IPS-20b (cell line): ENCODE data around the gene FAS.

Source experiments
- H3K27ac ChIP-seq: one replicate; pipeline ENCODE4 v1.5.1; 2013; ENCODE audit warnings: low read length
- H3K27me3 ChIP-seq: 2 replicates; pipeline ENCODE4 v1.6.1; 2013; ENCODE audit warnings: mild to moderate bottlenecking, low read length, inconsistent platforms; ENCODE audit not compliant: insufficient read depth
- H3K36me3 ChIP-seq: 2 replicates; pipeline ENCODE4 v1.6.1; 2013; ENCODE audit warnings: low read depth, mild to moderate bottlenecking, inconsistent platforms, low read length, moderate library complexity; ENCODE audit not compliant: insufficient read depth
- H3K4me1 ChIP-seq: 2 replicates; pipeline ENCODE4 v1.6.1; 2013; ENCODE audit warnings: mild to moderate bottlenecking, control low read depth, inconsistent platforms, low read length, moderate library complexity; ENCODE audit not compliant: insufficient read depth
- H3K4me3 ChIP-seq: 2 replicates; pipeline ENCODE4 v1.5.1; 2013; ENCODE audit warnings: mild to moderate bottlenecking, low read length, inconsistent platforms
- H3K9ac ChIP-seq: 2 replicates; pipeline ENCODE4 v1.6.1; 2013; ENCODE audit warnings: low read depth, mild to moderate bottlenecking, inconsistent platforms, low read length, moderate library complexity
- H3K9me3 ChIP-seq: 2 replicates; pipeline ENCODE4 v1.6.1; 2013; ENCODE audit warnings: mild to moderate bottlenecking, low read depth, low read length, inconsistent platforms; ENCODE audit not compliant: insufficient read depth

FAS gene

GRCh38 chr10:88974446-88975376 lies 15.9 kb upstream of the FAS start:
- H3K9me3 ChIP-seq: no peaks in the 10 kb centered on the region
- no peaks in the 10 kb centered on the region for H3K36me3 ChIP-seq
- H3K4me1 ChIP-seq: peaks cover 3% of the 10 kb centered on the region; the same call in 1 of the 2 replicates
- H3K9ac ChIP-seq: no peak overlapping the region
- H3K4me3 ChIP-seq: no peak overlapping the region
- H3K27me3 ChIP-seq: no peaks in the 10 kb centered on the region
- H3K27ac ChIP-seq: no peak overlapping the region

GRCh38 chr10:88975377-88975720 lies 15.2 kb upstream of the FAS start:
- H3K4me1 ChIP-seq: peaks cover 3% of the 10 kb centered on the region; the same call in 1 of the 2 replicates
- H3K27me3 ChIP-seq: no peaks in the 10 kb centered on the region
- H3K36me3 ChIP-seq: no peaks in the 10 kb centered on the region
- H3K27ac ChIP-seq: no peak overlapping the region
- H3K4me3 ChIP-seq: no peak overlapping the region
- no peak overlapping the region for H3K9ac ChIP-seq
- H3K9me3 ChIP-seq: no peaks in the 10 kb centered on the region

- H3K9me3 ChIP-seq: no peaks in the 10 kb centered on the region
- H3K4me1 ChIP-seq: peaks cover 3% of the 10 kb centered on the region; the same call in 1 of the 2 replicates
- no peaks in the 10 kb centered on the region for H3K36me3 ChIP-seq
- no peak overlapping the region for H3K4me3 ChIP-seq
- H3K27ac ChIP-seq: no peak overlapping the region
- no peaks in the 10 kb centered on the region for H3K27me3 ChIP-seq
- H3K9ac ChIP-seq: no peak overlapping the region
These were observed 12.1 kb upstream of the FAS start for GRCh38 chr10:88978463-88978862.

- Histone ChIP-seq H3K9me3 (no peaks in the 10 kb centered on the region), H3K4me3 (no peak overlapping the region), H3K27me3 (no peaks in the 10 kb centered on the region), H3K27ac (no peak overlapping the region), H3K36me3 (no peaks in the 10 kb centered on the region), H3K9ac (no peak overlapping the region), H3K4me1 (peaks cover 3% of the 10 kb centered on the region; the same call in 1 of the 2 replicates)
These were observed 11.4 kb upstream of the FAS start for GRCh38 chr10:88979153-88979562.

- H3K9ac ChIP-seq: no peak overlapping the region
- H3K4me3 ChIP-seq: no peak overlapping the region
- no peak overlapping the region for H3K27ac ChIP-seq
- H3K36me3 ChIP-seq: no peaks in the 10 kb centered on the region
- peaks cover 3% of the 10 kb centered on the region; the same call in 1 of the 2 replicates for H3K4me1 ChIP-seq
- no peaks in the 10 kb centered on the region for H3K9me3 ChIP-seq
- no peaks in the 10 kb centered on the region for H3K27me3 ChIP-seq
These were observed 11.0 kb upstream of the FAS start for GRCh38 chr10:88979603-88980002.

- H3K9ac ChIP-seq: no peak overlapping the region
- no peaks in the 10 kb centered on the region for H3K27me3 ChIP-seq
- no peak overlapping the region for H3K27ac ChIP-seq
- peaks cover 3% of the 10 kb centered on the region; the same call in 1 of the 2 replicates for H3K4me1 ChIP-seq
- H3K36me3 ChIP-seq: no peaks in the 10 kb centered on the region
- H3K9me3 ChIP-seq: no peaks in the 10 kb centered on the region
- H3K4me3 ChIP-seq: no peak overlapping the region
These were observed 10.4 kb upstream of the FAS start for GRCh38 chr10:88980247-88980646.

- Histone ChIP-seq H3K36me3 (no peaks in the 10 kb centered on the region), H3K27me3 (no peaks in the 10 kb centered on the region), H3K4me3 (no peak overlapping the region), H3K9me3 (no peaks in the 10 kb centered on the region), H3K9ac (no peak overlapping the region), H3K27ac (no peak overlapping the region), H3K4me1 (peaks cover 3% of the 10 kb centered on the region; the same call in 1 of the 2 replicates)
These were observed 9.8 kb upstream of the FAS start for GRCh38 chr10:88980800-88981199.

- H3K9me3 ChIP-seq: no peaks in the 10 kb centered on the region
- H3K4me1 ChIP-seq: peaks cover 3% of the 10 kb centered on the region; the same call in 1 of the 2 replicates
- H3K4me3 ChIP-seq: no peak overlapping the region
- H3K9ac ChIP-seq: no peak overlapping the region
- no peak overlapping the region for H3K27ac ChIP-seq
- no peaks in the 10 kb centered on the region for H3K36me3 ChIP-seq
- no peaks in the 10 kb centered on the region for H3K27me3 ChIP-seq
These were observed 9.2 kb upstream of the FAS start for GRCh38 chr10:88981435-88981834.

GRCh38 chr10:88982366-88982765 lies 8.2 kb upstream of the FAS start:
- Histone ChIP-seq H3K27me3 (no peaks in the 10 kb centered on the region), H3K4me1 (peaks cover 3% of the 10 kb centered on the region; the same call in 1 of the 2 replicates), H3K36me3 (no peaks in the 10 kb centered on the region), H3K9ac (no peak overlapping the region), H3K9me3 (no peaks in the 10 kb centered on the region), H3K4me3 (no peak overlapping the region), H3K27ac (no peak overlapping the region)

GRCh38 chr10:88983206-88983605 lies 7.4 kb upstream of the FAS start:
- peaks cover 3% of the 10 kb centered on the region; the same call in 1 of the 2 replicates for H3K4me1 ChIP-seq
- H3K36me3 ChIP-seq: no peaks in the 10 kb centered on the region

GRCh38 chr10:88983939-88984338 lies 6.7 kb upstream of the FAS start:
- Histone ChIP-seq H3K4me3 (no peak overlapping the region), H3K27me3 (peaks cover under 1% of the 10 kb centered on the region; the same call in 1 of the 2 replicates), H3K27ac (no peak overlapping the region), H3K4me1 (peaks cover 3% of the 10 kb centered on the region; the same call in 1 of the 2 replicates), H3K9me3 (no peaks in the 10 kb centered on the region), H3K36me3 (no peaks in the 10 kb centered on the region), H3K9ac (no peak overlapping the region)

More at GRCh38 chr10:88983206-88983605, 7.4 kb upstream of the FAS start:
- Histone ChIP-seq H3K27ac (no peak overlapping the region), H3K4me3 (no peak overlapping the region), H3K9ac (no peak overlapping the region), H3K27me3 (no peaks in the 10 kb centered on the region), H3K9me3 (no peaks in the 10 kb centered on the region)

- H3K9ac ChIP-seq: no peak overlapping the region
- H3K27ac ChIP-seq: no peak overlapping the region
- H3K27me3 ChIP-seq: peaks cover 7% of the 10 kb centered on the region
- H3K4me1 ChIP-seq: no peaks in the 10 kb centered on the region; the same call in 1 of the 2 replicates
- no peak overlapping the region for H3K4me3 ChIP-seq
- no peaks in the 10 kb centered on the region for H3K9me3 ChIP-seq
- H3K36me3 ChIP-seq: no peaks in the 10 kb centered on the region
These were observed 6.1 kb upstream of the FAS start for GRCh38 chr10:88984525-88984924.
